H1 (cell line): ENCODE data around the gene SPI1. TPM values are rescaled to one million over a fixed set of nuclear protein-coding genes. Genes with fewer than 3 reads are reported as not detected.
A peak's percentile ranks its signal among the peaks of the same experiment; 100 is the strongest.

Source experiments
- CTCF ChIA-PET: fragments of 300-600 bp; sonication (Branson Sonifier 250); formaldehyde crosslinking; loops from one replicate; lab custom pipeline; 2021; ENCODE audit not compliant: partially characterized antibody; lab: Charles Lee
- POLR2A ChIA-PET: fragments of 300-600 bp; sonication (Branson Sonifier 250); formaldehyde crosslinking; loops from one replicate; lab custom pipeline; 2021; ENCODE audit warnings: inconsistent platforms; ENCODE audit not compliant: partially characterized antibody; lab: Charles Lee
- DNase-seq, 2 experiments: peaks; one replicate each; pipeline versions ENCODE4 v3.0.0 to v3.0.0-alpha.2; 2010 to 2022; ENCODE audit warnings: low spot score in 2 of 2, low read depth in 1 of 2, mixed read lengths in 1 of 2
- FAIRE-seq: peaks from 2 replicates; lab custom pipeline; 2011; peaks lifted over from hg19 to GRCh38; lab: Jason Lieb, UNC
- H2AFZ ChIP-seq: 2 replicates; pipeline ENCODE4 v1.8.1; 2012; ENCODE audit warnings: low read length, inconsistent platforms
- H2AK5ac ChIP-seq: 2 replicates; pipeline ENCODE4 v1.6.1; 2013; ENCODE audit warnings: low read depth, low read length
- H2BK120ac ChIP-seq: replicated peaks from 2 replicates; pipeline ENCODE3; 2013; ENCODE audit warnings: low read depth, low read length, inconsistent platforms
- H2BK12ac ChIP-seq: 2 replicates; pipeline ENCODE4 v1.6.1; 2013; ENCODE audit warnings: low read depth, low read length
- H2BK15ac ChIP-seq: 2 replicates; pipeline ENCODE4 v1.6.1; 2013; ENCODE audit warnings: low read length
- H2BK20ac ChIP-seq: 2 replicates; pipeline ENCODE4 v1.6.1; 2013; ENCODE audit warnings: low read length
- H2BK5ac ChIP-seq: 2 replicates; pipeline ENCODE4 v1.6.1; 2013; ENCODE audit warnings: low read depth, low read length
- H3K14ac ChIP-seq: 2 replicates; pipeline ENCODE4 v1.6.1; 2013; ENCODE audit warnings: inconsistent platforms; ENCODE audit not compliant: insufficient read length
- H3K18ac ChIP-seq: 2 replicates; pipeline ENCODE4 v1.6.1; 2013; ENCODE audit warnings: low read length; ENCODE audit errors: extremely low read depth
- H3K23ac ChIP-seq: 2 replicates; pipeline ENCODE4 v1.6.1; 2013; ENCODE audit warnings: inconsistent platforms; ENCODE audit not compliant: insufficient read length
- H3K23me2 ChIP-seq: 2 replicates; pipeline ENCODE4 v1.6.1; 2013; ENCODE audit warnings: low read depth, low read length
- H3K27ac ChIP-seq: 2 replicates; pipeline ENCODE4 v1.6.1; 2011; ENCODE audit warnings: low read depth, low read length, inconsistent platforms
- H3K27me3 ChIP-seq, 4 experiments: replicated peaks in 1 of 4; 1 replicate in 1 of 4; 2 replicates in 3 of 4; pipeline versions ENCODE4 v1.6.1 to v1.8.1; 2011 to 2013; ENCODE audit warnings: low read length in 3 of 4, mild to moderate bottlenecking in 3 of 4, inconsistent platforms in 2 of 4, mixed read lengths in 2 of 4, moderate library complexity in 1 of 4; ENCODE audit not compliant: control insufficient read depth in 3 of 4, insufficient read depth in 3 of 4; ENCODE audit errors: extremely low read depth in 1 of 4
- H3K36me3 ChIP-seq, 4 experiments: 2 replicates each; pipeline versions ENCODE4 v1.6.1 to v1.8.1; 2011 to 2013; ENCODE audit warnings: mild to moderate bottlenecking in 4 of 4, low read length in 3 of 4, moderate library complexity in 2 of 4, control low read depth in 1 of 4, inconsistent platforms in 1 of 4; ENCODE audit not compliant: insufficient read depth in 4 of 4, control insufficient read depth in 2 of 4
- H3K4ac ChIP-seq: replicated peaks from 2 replicates; pipeline ENCODE3; 2013; ENCODE audit warnings: low read length, low read depth, mixed read lengths, inconsistent platforms; ENCODE audit not compliant: insufficient read length
- H3K4me1 ChIP-seq, 4 experiments: replicated peaks in 1 of 4; 1 replicate in 1 of 4; 2 replicates in 3 of 4; pipeline versions ENCODE4 v1.6.1 to v1.8.1; 2011 to 2013; ENCODE audit warnings: low read length in 3 of 4, inconsistent platforms in 2 of 4, mixed read lengths in 1 of 4; ENCODE audit not compliant: insufficient read depth in 4 of 4, control insufficient read depth in 3 of 4
- H3K4me2 ChIP-seq, 2 experiments: 2 replicates each; pipeline versions ENCODE4 v1.6.1 to v1.8.1; 2011 to 2013; ENCODE audit warnings: low read depth in 2 of 2, low read length in 2 of 2, control low read depth in 1 of 2, inconsistent platforms in 1 of 2, mild to moderate bottlenecking in 1 of 2; ENCODE audit not compliant: insufficient read depth in 1 of 2
- H3K4me3 ChIP-seq, 4 experiments: fragments of 200-600, 300-600 bp in 1 of 4; sonication (generic), shearing (Covaris generic), sonication (Bioruptor Twin) in 1 of 4; 2 replicates each; pipeline versions ENCODE4 v1.5.1 to v1.8.1; 2011 to 2016; ENCODE audit warnings: low read length in 4 of 4, low read depth in 3 of 4, control low read depth in 2 of 4, inconsistent platforms in 2 of 4, mild to moderate bottlenecking in 2 of 4, mixed read lengths in 1 of 4, moderate library complexity in 1 of 4; ENCODE audit not compliant: insufficient read depth in 2 of 4; ENCODE audit errors: extremely low read depth in 1 of 4
- H3K56ac ChIP-seq: replicated peaks from 2 replicates; pipeline ENCODE3; 2013; ENCODE audit warnings: low read depth, mild to moderate bottlenecking, mixed read lengths, low read length, inconsistent platforms; ENCODE audit not compliant: insufficient read length
- H3K79me1 ChIP-seq: 2 replicates; pipeline ENCODE4 v1.6.1; 2013; ENCODE audit warnings: low read depth, low read length, control low read depth
- H3K79me2 ChIP-seq, 2 experiments: 2 replicates each; pipeline versions ENCODE4 v1.6.1 to v1.8.1; 2012 to 2013; ENCODE audit warnings: low read length in 2 of 2, mild to moderate bottlenecking in 2 of 2, inconsistent platforms in 1 of 2; ENCODE audit not compliant: insufficient read depth in 2 of 2, control insufficient read depth in 1 of 2
- H3K9ac ChIP-seq, 4 experiments: replicated peaks in 1 of 4; 1 replicate in 1 of 4; 2 replicates in 3 of 4; pipeline versions ENCODE4 v1.6.1 to v1.8.1; 2011 to 2013; ENCODE audit warnings: low read depth in 3 of 4, low read length in 3 of 4, control low read depth in 2 of 4, mild to moderate bottlenecking in 2 of 4, moderate library complexity in 2 of 4, inconsistent platforms in 1 of 4; ENCODE audit errors: extremely low read depth in 1 of 4
- H3K9me3 ChIP-seq, 2 experiments: 2 replicates each; pipeline versions ENCODE4 v1.6.1 to v1.8.1; 2012 to 2013; ENCODE audit warnings: mild to moderate bottlenecking in 2 of 2, moderate library complexity in 2 of 2, control low read depth in 1 of 2, inconsistent platforms in 1 of 2, low read depth in 1 of 2, low read length in 1 of 2, mixed read lengths in 1 of 2; ENCODE audit not compliant: insufficient read depth in 2 of 2
- H4K20me1 ChIP-seq, 2 experiments: replicated peaks in 1 of 2; 2 replicates each; pipeline versions ENCODE3 to v1.8.1; 2011 to 2013; ENCODE audit warnings: inconsistent platforms in 2 of 2, low read length in 2 of 2, mild to moderate bottlenecking in 1 of 2; ENCODE audit not compliant: insufficient read depth in 2 of 2, control insufficient read depth in 1 of 2
- H4K5ac ChIP-seq: 2 replicates; pipeline ENCODE4 v1.6.1; 2013; ENCODE audit warnings: low read length, low read depth, mixed read lengths, inconsistent platforms; ENCODE audit not compliant: insufficient read length
- H4K8ac ChIP-seq: 2 replicates; pipeline ENCODE4 v1.8.0; 2013; ENCODE audit warnings: mild to moderate bottlenecking, moderate library complexity, low read length, inconsistent platforms; ENCODE audit not compliant: insufficient read depth; ENCODE audit errors: extremely low read depth
- H4K91ac ChIP-seq: replicated peaks from 2 replicates; pipeline ENCODE3; 2013; ENCODE audit warnings: low read length, mixed read lengths, inconsistent platforms; ENCODE audit not compliant: insufficient read length
- ASH2L ChIP-seq: fragments of 200-600, 300-600 bp; sonication (generic); IDR thresholded peaks from one replicate; pipeline ENCODE4 v1.7.1; 2017; ENCODE audit warnings: low read length
- CBX5 ChIP-seq: fragments of 300-800, 300-1000 bp; sonication (generic); IDR thresholded peaks from 2 replicates; pipeline ENCODE4 v1.7.1; 2016; ENCODE audit warnings: antibody characterized with exemption, low read length, low read depth
- RAD21 ChIP-seq, 2 experiments: IDR thresholded peaks in 1 of 2; conservative IDR thresholded peaks in 1 of 2; 2 replicates each; pipeline ENCODE4 v1.6.1; 2011; ENCODE audit warnings: low read depth in 2 of 2, low read length in 2 of 2, improper control_type of control experiment in 1 of 2, inconsistent platforms in 1 of 2, mild to moderate bottlenecking in 1 of 2, moderate library complexity in 1 of 2
- SUZ12 ChIP-seq: fragments of 200-600 bp; sonication (generic); IDR thresholded peaks from 2 replicates; pipeline ENCODE4 v1.6.1; 2012; ENCODE audit warnings: mild to moderate bottlenecking, inconsistent platforms, low read length, moderate library complexity, mixed read lengths
- WGBS, 2 experiments: shearing (Covaris generic) in 1 of 2; methylation state at CpG; one replicate each; pipeline versions ENCODE4 v1.1.6 to v1.1.7; 2013 to 2015; ENCODE audit warnings: low lambda C conversion rate in 2 of 2, mixed read lengths in 2 of 2, inconsistent platforms in 1 of 2, low coverage in 1 of 2, missing lambda C conversion rate in 1 of 2; ENCODE audit not compliant: insufficient replicate concordance in 2 of 2, insufficient coverage in 1 of 2, insufficient read length in 1 of 2; ENCODE audit errors: extremely low coverage in 1 of 2, missing lambda C conversion rate in 1 of 2; 5-methylcytosine and 5-hydroxymethylcytosine counted together
- polyA plus RNA-seq, 7 experiments: library from polyadenylated mRNA; depleted of rRNA in 3 of 7; stranded (reverse) in 5 of 7; unstranded in 2 of 7; fragments of >200 nt in 5 of 7; fragments of 200-250 nt in 2 of 7; gene quantifications; 1 replicate in 5 of 7; 2 replicates in 1 of 7; 4 replicates in 1 of 7; pipeline versions ENCODE4 v1.2.1 to v1.2.3, GENCODE V29; 2011 to 2013; ENCODE audit warnings: missing spikeins in 2 of 7, mixed read lengths in 2 of 7
- total RNA-seq: library from RNA; stranded (reverse); fragmentation: NEBNext Ultra II Directional; extraction: Animal tissue kit (Norgen Biotek cat#: 25700); gene quantifications from 2 replicates; pipeline ENCODE4 v1.2.1, GENCODE V29; 2021
- TF ChIP-seq, protein P1 (sequence below): IDR thresholded peaks from 2 replicates; pipeline ENCODE4 v1.6.1; 2011; ENCODE audit warnings: low read length, improper control_type of control experiment

Gene SPI1
- total and polyA plus RNA-seq, 2 of the 8 experiments (the other 6 are each of a cell fraction or from before 2014, with no cell fraction given), result 0.12 TPM; not detected in 1

GRCh38 chr11:47356998-47357329 lies 21.4 kb downstream of the SPI1 start:
- Histone ChIP-seq H3K9me3 (peaks cover 0 to 5% of the 10 kb centered on the region in 2 experiments; a peak in 1 of 4 replicates), H3K9ac (no peak overlapping the region), H4K5ac (no peak overlapping the region), H3K23me2 (peaks cover 16% of the 10 kb centered on the region), H3K36me3 (no peaks in the 10 kb centered on the region; a peak in 1 of 8 replicates), H2BK20ac (no peak overlapping the region; the same call in 1 of the 2 replicates), H4K8ac (no peak overlapping the region), H3K4ac (peak overlapping the region; percentile 57), H2AFZ (no peak overlapping the region), H2BK120ac (no peak overlapping the region), H3K4me1 (peaks cover 0 to 2% (median 0%) of the 10 kb centered on the region in 4 experiments; a peak in 2 of 7 replicates), H3K4me2 (no peak overlapping the region), H4K20me1 (peaks cover 0 to 12% of the 10 kb centered on the region in 2 experiments), H3K4me3 (no peak overlapping the region), H2BK15ac (no peak overlapping the region; the same call in 1 of the 2 replicates), H3K23ac (no peak overlapping the region), H3K27me3 (no peaks in the 10 kb centered on the region), H4K91ac (peak overlapping the region; percentile 39), H3K79me2 (no peaks in the 10 kb centered on the region), H3K79me1 (0 out of 2 replicates have a peak, but pooled peaks cover 2% of the 10 kb centered on the region), H3K27ac (no peak overlapping the region), H2BK12ac (peak overlapping the region; percentile 73; the same call in 1 of the 2 replicates), H3K56ac (no peak overlapping the region), H3K18ac (no peak overlapping the region), H2AK5ac (peak overlapping the region; percentile 94; the same call in 1 of the 2 replicates), H3K14ac (no peak overlapping the region), H2BK5ac (no peak overlapping the region)
- POLR2A ChIA-PET, result interaction anchor here (0.6 to 1.0 kb wide), 2 partner anchors 12 to 447 kb away, joined by 3 read pairs; no protein-coding TSS in a partner anchor
- no peak for DNase-seq
- CTCF ChIA-PET, result interaction anchor here (1.0 to 1.1 kb wide), 3 partner anchors 15 to 102 kb away, joined by 3 to 5 read pairs (median 3); no protein-coding TSS in a partner anchor
- FAIRE-seq, result peak; percentile 28
- TF ChIP-seq, protein P1, sequence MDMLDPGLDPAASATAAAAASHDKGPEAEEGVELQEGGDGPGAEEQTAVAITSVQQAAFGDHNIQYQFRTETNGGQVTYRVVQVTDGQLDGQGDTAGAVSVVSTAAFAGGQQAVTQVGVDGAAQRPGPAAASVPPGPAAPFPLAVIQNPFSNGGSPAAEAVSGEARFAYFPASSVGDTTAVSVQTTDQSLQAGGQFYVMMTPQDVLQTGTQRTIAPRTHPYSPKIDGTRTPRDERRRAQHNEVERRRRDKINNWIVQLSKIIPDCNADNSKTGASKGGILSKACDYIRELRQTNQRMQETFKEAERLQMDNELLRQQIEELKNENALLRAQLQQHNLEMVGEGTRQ, result no peak
- TF ChIP-seq SUZ12 (no peak), CBX5 (no peak), RAD21 (IDR thresholded peaks at IDR 0.05 in 1 of 2, conservative IDR thresholded peaks at IDR 0.05 in 1 of 2; ENCODE audit: low read depth in 2 of 2, low read length in 2 of 2) (no peak), ASH2L (no peak)
- 76% methylated on average over 1 of the region's 1 CpG; no CpG with 5 or more reads in 1 of the 2 experiments for WGBS, 2 experiments
